Activated naive CD4-positive, alpha-beta T cell treated with anti-CD3 and anti-CD28 coated beads for 36 hours (primary cell): ENCODE data around the gene PLCB1. TPM values are rescaled to one million over a fixed set of nuclear protein-coding genes. Genes with fewer than 3 reads are reported as not detected.
"Not testable (repeated sequence)": the region's sequence is repeated elsewhere in the genome, so short reads cannot be mapped to it uniquely, and the experiment has no call there.

Experiments
- CTCF ChIA-PET: fragments of 350-600 bp; sonication (Branson Sonifier 250); formaldehyde crosslinking; loops from one replicate; lab custom pipeline; 2021; ENCODE audit warnings: antibody characterized with exemption; lab: Charles Lee
- DNase-seq: peaks from one replicate; pipeline ENCODE4 v3.0.0-alpha.2; 2020
- H3K27ac Mint-ChIP-seq: one replicate; pipeline ENCODE4 v1.8.0; 2021; ENCODE audit warnings: mild to moderate bottlenecking, mixed read lengths
- H3K27me3 Mint-ChIP-seq: one replicate; pipeline ENCODE4 v1.8.0; 2021; ENCODE audit warnings: low read depth, mixed read lengths
- H3K36me3 Mint-ChIP-seq: one replicate; pipeline ENCODE4 v1.8.0; 2021; ENCODE audit warnings: low read depth, mixed read lengths
- H3K4me1 Mint-ChIP-seq: one replicate; pipeline ENCODE4 v1.8.0; 2021; ENCODE audit warnings: low read depth, mixed read lengths
- H3K4me3 Mint-ChIP-seq: one replicate; pipeline ENCODE4 v1.8.0; 2021; ENCODE audit warnings: mild to moderate bottlenecking, moderate library complexity, mixed read lengths
- H3K9me3 Mint-ChIP-seq: one replicate; pipeline ENCODE4 v1.8.0; 2021; ENCODE audit warnings: mixed read lengths
- intact Hi-C: fragments of 100-400 bp; cut with micrococcal nuclease; formaldehyde crosslinking; loops from one replicate; pipeline ENCODE4 v1.15.1; 2023
- total RNA-seq, 2 experiments: library from RNA; stranded (reverse); gene quantifications; one replicate each; pipeline ENCODE4 v1.2.3, GENCODE V29; 2021

Gene PLCB1
- total RNA-seq, 2 experiments from 2014 or later, result 1.2 TPM

DNA sequence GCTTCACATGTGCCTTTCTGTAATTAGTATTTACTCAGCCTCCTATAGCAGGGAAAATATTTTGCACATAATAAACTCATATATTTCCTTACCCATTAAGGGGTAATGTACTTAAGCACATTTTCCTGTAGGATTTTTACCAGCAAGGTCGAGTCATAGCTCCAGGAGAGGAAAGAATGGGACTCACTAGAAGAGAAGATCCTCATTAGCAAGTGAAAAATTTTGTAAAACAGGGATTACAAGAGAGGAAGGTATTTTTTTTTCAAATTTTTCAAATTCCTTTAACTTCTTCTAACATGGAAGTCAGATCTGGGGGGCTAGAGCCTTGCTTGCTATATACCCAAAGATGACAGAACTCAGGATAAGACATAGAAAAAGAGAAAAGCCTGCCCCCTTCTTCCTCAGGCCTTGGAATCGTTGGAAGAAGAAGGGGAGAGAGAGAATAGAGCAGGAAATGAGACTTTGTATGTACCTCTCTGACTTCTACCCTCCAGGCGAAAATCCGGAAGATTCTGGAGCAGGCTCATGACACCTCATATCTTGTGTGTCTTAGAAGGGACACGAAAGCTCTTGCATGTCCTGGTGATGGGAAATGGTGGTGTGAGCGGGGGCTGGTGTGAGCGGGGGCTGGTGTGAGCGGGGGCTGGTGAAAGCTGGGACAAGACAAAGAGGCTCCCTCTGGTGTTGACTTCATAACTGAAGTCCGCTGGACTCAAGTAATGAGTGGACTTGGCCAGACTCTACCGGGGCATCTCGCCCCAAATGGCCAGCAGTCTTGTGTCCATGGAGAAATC, 679.9 kb downstream of the PLCB1 start:
- Mint-ChIP-seq H3K4me3 (no peak overlapping the region), H3K9me3 (no peaks in the 10 kb centered on the region), H3K27me3 (peaks cover 3% of the 10 kb centered on the region), H3K4me1 (no peaks in the 10 kb centered on the region), H3K27ac (no peak overlapping the region), H3K36me3 (no peaks in the 10 kb centered on the region)
- CTCF ChIA-PET, result no interaction called here
- intact Hi-C loops, result no loop called here
- DNase-seq, result no peak

DNA sequence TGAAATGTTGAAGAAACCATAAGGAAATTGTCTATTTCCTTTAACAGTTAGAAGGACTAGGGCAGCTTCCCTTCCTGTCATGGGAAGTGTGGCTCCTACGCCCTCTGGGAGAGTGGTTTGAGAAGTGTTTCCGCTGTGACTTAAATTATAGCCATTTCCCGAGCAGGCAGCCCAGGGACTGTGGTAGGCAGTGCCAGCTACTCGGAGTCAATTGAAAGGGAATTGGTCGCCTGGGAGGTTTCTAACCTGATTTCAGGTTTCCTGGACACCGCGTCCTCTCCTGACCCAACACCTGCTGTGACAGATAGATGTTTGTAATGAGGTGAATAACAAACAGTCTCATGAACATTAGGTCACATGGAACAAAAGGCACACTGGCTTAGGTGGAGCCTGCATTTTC, 680.8 kb downstream of the PLCB1 start:
- peaks cover 3% of the 10 kb centered on the region for H3K27me3 Mint-ChIP-seq
- intact Hi-C loops, result no loop called here

DNA sequence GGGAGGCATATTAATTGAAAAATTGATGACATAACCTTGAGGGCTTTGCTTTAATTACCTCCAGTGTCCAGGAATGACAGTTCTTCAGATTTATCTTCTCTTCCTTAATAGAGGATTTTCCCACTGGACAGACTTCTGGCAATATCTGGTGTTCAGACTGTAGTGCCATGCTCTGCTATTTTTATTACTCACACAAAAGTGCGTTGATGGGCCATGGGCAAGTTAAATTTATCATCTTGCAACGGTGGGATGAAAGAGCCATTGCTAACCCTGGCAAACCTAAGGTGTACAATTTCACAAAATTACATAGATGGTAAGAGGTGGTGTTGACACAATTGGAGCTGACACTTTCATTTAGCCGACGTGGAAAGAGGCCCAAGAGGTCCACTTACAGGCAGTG, 683.1 kb downstream of the PLCB1 start:
- H3K4me3 Mint-ChIP-seq, result no peak overlapping the region
- peaks cover 2% of the 10 kb centered on the region for H3K9me3 Mint-ChIP-seq
- H3K36me3 Mint-ChIP-seq, result no peaks in the 10 kb centered on the region
- no peak overlapping the region for H3K27ac Mint-ChIP-seq
- DNase-seq, result no peak
- CTCF ChIA-PET, result no interaction called here
- no peaks in the 10 kb centered on the region for H3K4me1 Mint-ChIP-seq
- peaks cover 3% of the 10 kb centered on the region for H3K27me3 Mint-ChIP-seq
- intact Hi-C loops, result no loop called here

More for the DNA sequence above, 680.8 kb downstream of the PLCB1 start:
- CTCF ChIA-PET, result no interaction called here
- H3K9me3 Mint-ChIP-seq, result no peaks in the 10 kb centered on the region
- no peaks in the 10 kb centered on the region for H3K4me1 Mint-ChIP-seq
- no peak overlapping the region for H3K27ac Mint-ChIP-seq
- H3K36me3 Mint-ChIP-seq, result no peaks in the 10 kb centered on the region
- no peak overlapping the region for H3K4me3 Mint-ChIP-seq
- no peak for DNase-seq

- H3K9me3 Mint-ChIP-seq, result peaks cover 1% of the 10 kb centered on the region
- CTCF ChIA-PET, result no interaction called here
- intact Hi-C loops, result no loop called here
- H3K4me3 Mint-ChIP-seq, result no peak overlapping the region
- no peak overlapping the region for H3K27ac Mint-ChIP-seq
- H3K4me1 Mint-ChIP-seq, result no peaks in the 10 kb centered on the region
- DNase-seq, result no peak
- H3K27me3 Mint-ChIP-seq, result no peaks in the 10 kb centered on the region
- no peaks in the 10 kb centered on the region for H3K36me3 Mint-ChIP-seq
Measured at GRCh38 chr20:8829256-8829655, 697.2 kb downstream of the PLCB1 start.

GRCh38 chr20:8834294-8834693, 702.2 kb downstream of the PLCB1 start:
- DNase-seq, H3K4me3 Mint-ChIP-seq, H3K27ac Mint-ChIP-seq, H3K27me3 Mint-ChIP-seq, H3K4me1 Mint-ChIP-seq, H3K9me3 Mint-ChIP-seq, CTCF ChIA-PET, intact Hi-C loops, H3K36me3 Mint-ChIP-seq: not testable (repeated sequence)

- Mint-ChIP-seq H3K36me3 (no peaks in the 10 kb centered on the region), H3K4me3 (no peak overlapping the region), H3K27me3 (no peaks in the 10 kb centered on the region), H3K9me3 (peaks cover 3% of the 10 kb centered on the region), H3K4me1 (no peaks in the 10 kb centered on the region), H3K27ac (no peak overlapping the region)
- DNase-seq, result no peak
- intact Hi-C loops, result no loop called here
- CTCF ChIA-PET, result no interaction called here
Measured at GRCh38 chr20:8834851-8835250, 702.8 kb downstream of the PLCB1 start.

GRCh38 chr20:8837396-8837795, 705.3 kb downstream of the PLCB1 start:
- CTCF ChIA-PET, result no interaction called here

GRCh38 chr20:8842525-8842924, 710.5 kb downstream of the PLCB1 start:
- intact Hi-C loops, result no loop called here
- no peaks in the 10 kb centered on the region for H3K27me3 Mint-ChIP-seq
- no peak overlapping the region for H3K27ac Mint-ChIP-seq
- CTCF ChIA-PET, result no interaction called here
- H3K4me1 Mint-ChIP-seq, result no peaks in the 10 kb centered on the region
- no peak for DNase-seq
- H3K4me3 Mint-ChIP-seq, result no peak overlapping the region
- no peaks in the 10 kb centered on the region for H3K36me3 Mint-ChIP-seq
- H3K9me3 Mint-ChIP-seq, result no peaks in the 10 kb centered on the region

More at GRCh38 chr20:8837396-8837795, 705.3 kb downstream of the PLCB1 start:
- Mint-ChIP-seq H3K9me3 (peaks cover 3% of the 10 kb centered on the region), H3K4me3 (no peak overlapping the region), H3K27ac (no peak overlapping the region), H3K36me3 (no peaks in the 10 kb centered on the region), H3K4me1 (no peaks in the 10 kb centered on the region), H3K27me3 (no peaks in the 10 kb centered on the region)
- intact Hi-C loops, result no loop called here
- DNase-seq, result no peak

DNA sequence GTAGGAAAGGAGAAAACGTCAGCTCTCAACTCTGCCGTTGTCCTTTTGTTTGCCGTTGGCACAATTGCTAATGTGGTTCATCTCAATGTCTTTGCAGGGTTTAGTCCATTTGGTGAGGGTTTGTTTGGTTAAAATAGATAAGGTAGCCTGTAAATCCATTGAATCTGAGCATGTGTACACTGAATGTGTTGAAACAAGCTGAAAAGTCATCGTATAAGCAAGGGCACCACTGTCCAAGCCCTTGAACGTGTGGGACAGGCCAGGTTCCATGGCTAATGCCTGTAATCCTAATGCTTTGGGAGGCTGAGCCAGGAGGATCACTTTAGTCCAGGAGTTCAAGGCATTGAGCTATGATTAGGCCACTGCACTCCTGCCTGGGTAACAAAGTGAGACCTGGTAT, 712.1 kb downstream of the PLCB1 start:
- Mint-ChIP-seq H3K36me3 (no peaks in the 10 kb centered on the region), H3K27ac (no peak overlapping the region), H3K4me3 (no peak overlapping the region), H3K4me1 (no peaks in the 10 kb centered on the region), H3K9me3 (peaks cover 2% of the 10 kb centered on the region), H3K27me3 (no peaks in the 10 kb centered on the region)
- CTCF ChIA-PET, result no interaction called here
- intact Hi-C loops, result no loop called here
- no peak for DNase-seq

DNA sequence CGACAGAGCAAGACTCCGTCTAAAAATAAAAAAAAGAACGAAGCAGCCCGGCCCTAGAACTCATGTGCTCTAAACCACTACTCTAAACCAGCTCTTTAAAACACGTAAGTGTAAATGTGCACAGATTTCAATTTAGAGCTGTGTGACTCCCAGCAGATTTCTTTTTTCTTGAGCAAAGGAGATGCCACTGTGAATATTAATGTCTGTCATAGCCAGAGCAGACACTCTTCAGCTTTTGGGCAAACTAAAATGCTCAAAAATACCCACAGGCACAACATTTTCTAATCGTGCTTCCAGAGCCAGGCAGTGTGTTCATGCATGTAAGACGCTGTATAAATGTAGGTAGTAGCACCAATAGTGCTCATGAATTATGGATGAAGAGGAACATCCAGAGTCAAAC, 717.9 kb downstream of the PLCB1 start:
- Mint-ChIP-seq H3K9me3 (peaks cover 2% of the 10 kb centered on the region), H3K4me1 (no peaks in the 10 kb centered on the region), H3K36me3 (no peaks in the 10 kb centered on the region), H3K27ac (no peak overlapping the region), H3K4me3 (no peak overlapping the region), H3K27me3 (no peaks in the 10 kb centered on the region)
- intact Hi-C loops, result loop anchor here (10.0 kb wide), 1 partner anchor 765 kb away; no protein-coding TSS in a partner anchor
- CTCF ChIA-PET, result no interaction called here
- no peak for DNase-seq

GRCh38 chr20:8851446-8851845, 719.4 kb downstream of the PLCB1 start:
- Mint-ChIP-seq H3K4me1 (no peaks in the 10 kb centered on the region), H3K27ac (no peak overlapping the region), H3K4me3 (no peak overlapping the region), H3K27me3 (no peaks in the 10 kb centered on the region), H3K36me3 (no peaks in the 10 kb centered on the region), H3K9me3 (peaks cover 2% of the 10 kb centered on the region)
- CTCF ChIA-PET, result interaction anchor here (0.6 kb wide), 1 partner anchor 68 kb away, joined by 3 read pairs; no protein-coding TSS in a partner anchor
- no peak for DNase-seq
- intact Hi-C loops, result loop anchor here (10.0 kb wide), 1 partner anchor 763 kb away; no protein-coding TSS in a partner anchor

GRCh38 chr20:8851919-8852318, 719.9 kb downstream of the PLCB1 start:
- H3K27ac Mint-ChIP-seq, CTCF ChIA-PET, H3K9me3 Mint-ChIP-seq, H3K27me3 Mint-ChIP-seq, H3K4me1 Mint-ChIP-seq, H3K36me3 Mint-ChIP-seq, DNase-seq, H3K4me3 Mint-ChIP-seq: not testable (repeated sequence)
- intact Hi-C loops, result loop anchor here (10.0 kb wide), 1 partner anchor 763 kb away; no protein-coding TSS in a partner anchor

DNA sequence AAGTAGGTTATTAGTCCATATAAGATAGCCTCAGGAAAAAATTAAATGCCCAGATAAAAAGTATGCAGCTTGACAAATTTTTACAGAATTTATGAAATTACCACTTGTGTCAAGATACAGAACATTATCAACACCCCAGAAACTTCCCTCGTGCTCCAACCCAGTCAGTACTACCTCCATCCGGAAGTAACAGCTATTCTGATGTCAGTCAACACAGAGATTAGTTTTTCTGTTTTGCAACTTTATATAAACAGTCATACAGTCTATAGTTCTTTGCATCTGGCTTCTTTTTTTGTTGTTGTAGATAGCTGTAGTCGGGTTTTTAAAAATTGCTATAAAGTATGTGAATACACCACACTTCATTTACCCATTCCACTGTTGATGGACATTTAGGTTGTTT, 721.1 kb downstream of the PLCB1 start:
- H3K4me3 Mint-ChIP-seq, H3K36me3 Mint-ChIP-seq, H3K27ac Mint-ChIP-seq, DNase-seq, H3K9me3 Mint-ChIP-seq, H3K27me3 Mint-ChIP-seq, H3K4me1 Mint-ChIP-seq: not testable (repeated sequence)
- intact Hi-C loops, result loop anchor here (1.0 to 10.0 kb wide), 3 partner anchors 506 to 762 kb away; no protein-coding TSS in a partner anchor
- CTCF ChIA-PET, result interaction anchor here (0.7 to 1.2 kb wide), 8 partner anchors 10 to 523 kb away, joined by 3 to 5 read pairs (median 3); no protein-coding TSS in a partner anchor
